ENCODE results near the gene ADARB1.

ADARB1 gene

DNA sequence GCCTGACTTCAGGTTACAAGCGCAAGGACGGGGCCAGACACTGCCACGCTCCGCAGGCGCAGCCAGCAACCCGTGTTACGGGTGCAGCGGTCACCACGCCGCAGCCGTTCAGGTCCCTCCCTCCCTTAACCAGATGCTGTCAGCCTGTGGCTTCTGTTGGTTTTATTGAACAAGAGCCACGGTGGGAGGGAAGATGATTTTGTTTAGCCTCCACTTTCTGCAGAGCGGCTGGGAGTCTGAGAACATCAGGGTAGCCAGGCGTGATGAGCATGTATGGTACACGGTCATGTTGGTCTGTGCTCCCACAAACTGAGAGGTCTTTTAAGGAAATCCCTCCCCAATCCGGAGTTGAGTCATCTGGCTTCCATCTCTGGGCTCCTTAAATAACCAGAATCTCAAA, 18.5 kb upstream of the ADARB1 start:
- DNase-seq: no peak

- DNase-seq: no peak
Observed at GRCh38 chr21:45056296-45056904, 18.0 kb upstream of the ADARB1 start.

DNA sequence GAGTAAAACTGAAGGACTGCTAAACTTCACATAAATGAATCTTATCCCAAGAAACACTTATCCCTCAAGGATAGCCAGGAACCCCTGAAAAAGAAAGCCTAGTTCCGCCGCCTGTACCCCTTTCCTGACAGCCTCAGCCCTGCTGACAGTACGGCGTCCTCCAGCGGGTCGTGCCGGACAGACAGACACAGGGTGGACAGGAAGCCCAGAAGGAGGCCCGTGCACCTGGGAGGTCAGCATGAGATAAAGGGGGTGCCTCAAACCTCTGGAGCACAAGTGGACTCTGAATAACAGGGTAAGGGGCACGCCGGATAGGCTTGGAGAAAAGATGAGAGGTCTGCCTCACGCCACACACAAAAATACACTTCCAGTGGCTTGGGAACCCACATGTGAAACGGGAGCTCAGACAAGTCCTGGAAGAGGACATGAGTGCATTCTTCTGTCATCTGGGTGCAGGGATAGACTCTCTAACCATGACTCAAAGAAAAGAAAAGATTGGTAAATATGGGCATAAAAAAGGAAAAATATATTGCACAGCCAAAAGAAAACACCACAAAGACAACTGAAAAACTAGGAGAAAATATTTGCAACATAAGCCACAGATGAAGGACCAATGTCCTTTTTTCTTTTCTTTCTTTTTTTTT, 17.3 kb upstream of the ADARB1 start:
- DNase-seq: no peak

DNA sequence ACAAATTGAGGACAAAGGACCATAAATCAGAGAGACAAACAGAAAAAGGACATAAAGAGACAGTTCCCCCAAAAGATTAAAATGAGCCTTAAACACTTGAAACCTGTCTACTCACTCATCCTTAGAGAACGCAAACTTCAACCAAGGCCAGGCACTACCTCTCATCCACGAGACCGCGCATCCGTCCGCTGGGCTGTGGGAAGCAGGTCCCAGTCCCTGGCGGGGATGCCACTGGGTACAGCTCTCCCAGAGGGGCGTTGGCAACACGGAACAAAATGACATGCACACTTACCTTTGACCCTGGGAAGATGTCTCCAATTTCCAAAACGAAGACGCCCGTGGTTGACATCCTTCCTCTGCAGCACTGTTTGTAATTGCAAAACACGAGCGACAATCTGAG, 16.5 kb upstream of the ADARB1 start:
- no peak for DNase-seq

DNA sequence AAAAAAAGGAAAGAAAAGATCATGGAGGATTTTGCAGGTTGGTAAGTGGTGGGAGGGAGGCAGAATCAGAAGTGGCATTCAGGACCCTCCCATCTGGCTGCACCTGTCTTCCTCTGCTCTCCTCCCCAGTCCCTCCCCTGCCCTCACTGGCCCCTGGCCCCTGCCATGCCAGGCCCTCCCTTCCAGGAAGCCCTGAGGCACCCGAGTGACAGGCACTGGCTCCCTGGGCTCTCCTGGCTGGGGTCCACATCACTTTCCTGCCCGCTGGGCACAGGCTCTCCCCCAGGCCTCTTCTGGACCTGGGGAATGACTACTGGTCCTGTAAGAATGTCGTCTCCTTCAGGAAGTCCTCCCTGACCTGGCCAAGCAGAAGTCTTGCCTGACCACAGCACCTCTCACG, 15.3 kb upstream of the ADARB1 start:
- no peak for DNase-seq

- DNase-seq: no peak
Observed at GRCh38 chr21:45060089-45060488, 14.3 kb upstream of the ADARB1 start.

GRCh38 chr21:45060675-45061311, 13.6 kb upstream of the ADARB1 start:
- no peak for DNase-seq

- DNase-seq: no peak
Observed at GRCh38 chr21:45064091-45064490, 10.3 kb upstream of the ADARB1 start.

DNA sequence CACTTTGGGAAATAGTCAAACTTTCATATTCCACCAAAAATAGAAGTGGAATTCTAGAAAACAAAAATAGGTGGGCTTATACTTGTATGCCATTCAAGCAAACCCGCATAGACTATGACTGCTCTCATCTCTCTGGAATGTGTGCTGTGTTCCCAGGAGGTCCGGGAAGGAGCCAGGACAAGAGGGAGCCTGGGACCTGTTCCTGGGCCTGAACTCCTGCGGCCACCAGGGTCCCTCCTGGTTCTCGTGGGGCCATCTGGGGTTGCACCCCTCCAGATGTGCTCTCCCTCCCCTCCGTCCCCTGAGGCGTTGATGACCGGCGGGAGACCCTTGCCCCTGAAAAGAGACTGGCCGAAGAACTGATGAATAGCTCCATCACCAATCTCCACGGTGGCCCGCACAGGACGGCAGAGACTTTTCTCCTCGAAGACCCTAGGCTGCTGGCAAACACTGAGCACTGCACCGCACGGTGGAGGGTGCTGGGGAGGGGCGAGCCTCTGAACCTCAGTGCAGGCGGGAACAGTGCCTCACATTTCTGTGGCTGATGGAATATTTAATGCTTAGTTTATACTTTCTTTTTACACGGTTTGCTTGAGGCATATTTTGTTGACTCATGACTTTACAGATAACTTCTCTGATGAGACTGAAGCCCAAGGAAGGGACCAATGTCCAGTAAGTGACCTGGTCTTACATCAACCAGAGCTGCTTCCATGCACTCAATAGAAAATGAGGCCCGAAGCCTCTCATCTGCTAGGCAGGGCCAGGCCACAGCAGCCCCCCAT, 9.6 kb upstream of the ADARB1 start:
- DNase-seq: no peak

DNA sequence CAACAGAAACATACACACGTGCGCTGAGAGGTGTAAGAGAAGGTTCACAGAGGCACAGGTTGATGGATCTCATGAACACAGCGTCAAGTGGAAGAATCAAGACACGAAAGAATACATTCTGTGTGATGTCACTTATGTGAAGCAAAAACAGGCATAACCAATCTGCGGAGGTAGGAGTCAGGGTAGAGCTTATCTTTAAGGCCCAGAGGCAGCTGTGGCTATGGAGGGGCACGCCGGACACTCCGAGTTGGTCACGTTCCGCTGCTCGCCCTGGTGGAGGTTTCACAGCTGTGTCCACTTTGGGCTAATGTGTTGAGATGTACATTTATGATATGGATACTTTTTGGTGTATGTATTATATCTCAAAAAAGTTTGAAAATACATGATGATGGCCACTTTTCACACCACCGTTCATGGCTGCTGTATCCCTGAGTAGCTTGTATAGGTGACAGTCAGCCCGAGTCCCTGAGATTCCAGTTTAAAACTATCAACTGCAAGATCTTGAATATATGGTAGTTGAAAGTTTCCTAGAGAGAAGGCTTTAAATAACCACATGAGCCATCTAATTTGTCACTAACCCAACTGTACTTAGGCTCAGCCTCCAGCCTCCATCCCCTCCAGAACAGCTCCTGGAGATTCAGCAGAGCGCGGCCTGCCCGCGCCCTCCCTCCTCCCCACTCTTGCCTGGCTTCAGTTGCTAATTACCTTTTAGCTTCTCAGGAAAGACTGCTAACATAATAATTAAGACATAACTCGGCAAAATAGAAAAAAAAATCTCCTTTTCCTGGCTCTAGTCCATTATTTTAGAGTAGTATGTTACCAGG, 6.7 kb upstream of the ADARB1 start:
- no peak for DNase-seq

- no peak for DNase-seq
Observed at GRCh38 chr21:45069085-45069484, 5.3 kb upstream of the ADARB1 start.

GRCh38 chr21:45069711-45070110, 4.7 kb upstream of the ADARB1 start:
- DNase-seq: no peak

- no peak for DNase-seq
Observed at GRCh38 chr21:45071078-45071873, 3.1 kb upstream of the ADARB1 start.

- DNase-seq: no peak
Observed at GRCh38 chr21:45071874-45072737, 2.3 kb upstream of the ADARB1 start.

- no peak for DNase-seq
Observed at GRCh38 chr21:45072738-45073300, 1.6 kb upstream of the ADARB1 start.

DNA sequence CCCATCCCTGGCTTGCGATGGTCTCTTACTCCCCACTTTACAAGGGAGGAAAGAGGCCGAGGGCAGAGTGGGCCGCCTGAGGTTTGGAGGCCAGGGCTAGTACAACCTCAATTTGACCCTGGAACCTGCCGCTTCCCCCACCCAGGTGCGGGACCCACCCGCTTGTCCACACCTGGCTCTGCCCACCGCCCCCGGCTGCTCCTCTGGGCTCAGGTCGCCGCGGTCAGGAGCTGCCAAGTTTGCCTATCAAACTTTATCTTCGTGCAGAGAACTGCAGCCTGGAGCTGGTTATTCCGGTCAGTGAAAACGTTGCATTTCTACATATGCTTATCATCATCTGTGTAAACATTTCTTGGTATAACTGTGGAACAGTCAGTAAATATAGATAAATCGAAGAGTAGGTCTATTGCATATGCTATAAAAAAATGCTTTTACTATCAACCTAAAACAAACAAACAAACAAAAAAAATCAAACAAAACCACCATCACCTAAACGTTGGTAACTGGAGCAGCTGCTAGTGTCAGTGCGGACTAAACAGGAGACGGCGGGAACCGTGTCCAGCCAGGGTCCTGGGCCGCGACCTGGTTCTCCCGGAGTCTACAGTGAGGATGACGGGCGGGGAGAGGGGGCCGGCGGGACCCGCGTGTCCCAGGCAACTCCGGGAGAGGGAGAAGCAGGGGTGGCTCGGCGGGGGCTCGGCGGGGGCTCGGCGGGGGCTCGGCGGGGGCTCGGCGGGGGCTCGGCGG, 906 bp upstream of the ADARB1 start:
- no peak for DNase-seq

DNA sequence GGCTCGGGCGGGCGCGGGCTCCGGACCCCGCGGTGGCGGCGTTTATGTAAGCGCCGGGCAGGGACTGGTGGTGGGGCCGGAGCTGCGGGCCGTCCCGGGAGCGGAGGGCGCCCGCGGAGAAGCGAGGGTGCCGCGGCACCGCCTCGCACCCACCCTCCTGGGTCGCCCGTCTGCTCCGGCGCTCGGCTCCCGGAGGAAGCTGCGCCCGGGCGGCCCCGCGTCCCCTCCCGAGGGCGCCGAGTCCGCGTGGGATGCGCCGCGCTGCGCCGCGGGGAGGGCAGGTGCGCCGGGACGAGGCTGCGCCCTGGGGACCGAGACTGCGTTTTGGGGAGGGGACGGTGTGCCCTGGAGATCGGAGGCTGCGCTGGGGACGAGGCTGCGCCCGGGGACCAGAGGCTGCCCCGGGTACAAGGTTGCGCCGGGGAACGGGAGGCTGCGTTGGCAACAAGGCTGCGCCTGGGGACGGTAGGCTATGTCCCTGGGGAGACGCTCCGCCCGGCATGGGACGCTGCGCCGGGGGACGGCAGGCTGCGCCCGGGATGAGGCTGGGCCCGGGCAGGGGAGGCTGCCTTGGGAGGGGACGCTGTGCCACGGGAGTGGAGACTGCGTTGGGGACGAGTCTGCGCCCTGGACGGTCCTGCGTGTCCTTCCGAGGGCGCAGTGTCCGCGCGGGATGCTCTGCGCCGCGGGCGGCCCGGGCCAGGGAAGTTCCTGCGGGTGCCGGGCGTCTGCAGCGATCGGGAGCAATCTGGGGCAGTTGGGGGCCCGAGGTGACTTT, 627 bp downstream of the ADARB1 start:
- DNase-seq: no peak

- DNase-seq: no peak
Observed at GRCh38 chr21:45075596-45076244, 1.3 kb downstream of the ADARB1 start.
